Activated CD4-positive, alpha-beta T cell treated with anti-CD3 and anti-CD28 coated beads for 36 hours (primary cell): ENCODE data around the gene ELAVL2. TPM values are rescaled to one million over a fixed set of nuclear protein-coding genes. Genes with fewer than 3 reads are reported as not detected.

ENCODE experiments used
- ATAC-seq: fragments of 200-7000 bp; cut with Tn5 transposase; one replicate; pipeline ENCODE4 v1.10.0; 2021; ENCODE audit warnings: mild to moderate bottlenecking, moderate library complexity
- CTCF ChIA-PET: fragments of 350-600 bp; sonication (Branson Sonifier 250); formaldehyde crosslinking; loops from one replicate; lab custom pipeline; 2021; ENCODE audit warnings: antibody characterized with exemption; lab: Charles Lee
- POLR2A ChIA-PET: fragments of 350-600 bp; sonication (Branson Sonifier 250); formaldehyde crosslinking; loops from one replicate; lab custom pipeline; 2021; ENCODE audit warnings: antibody characterized with exemption, inconsistent platforms; lab: Charles Lee
- DNase-seq: peaks from one replicate; pipeline ENCODE4 v3.0.0-alpha.2; 2020
- H3K27ac Mint-ChIP-seq: one replicate; pipeline ENCODE4 v1.8.0; 2021; ENCODE audit warnings: mixed read lengths
- H3K27me3 Mint-ChIP-seq: one replicate; pipeline ENCODE4 v1.8.0; 2021; ENCODE audit warnings: mixed read lengths
- H3K36me3 Mint-ChIP-seq: one replicate; pipeline ENCODE4 v1.8.0; 2021; ENCODE audit warnings: low read depth, mixed read lengths
- H3K4me1 Mint-ChIP-seq: one replicate; pipeline ENCODE4 v1.8.0; 2021; ENCODE audit warnings: mixed read lengths
- H3K4me3 Mint-ChIP-seq: one replicate; pipeline ENCODE4 v1.8.0; 2021; ENCODE audit warnings: mild to moderate bottlenecking, moderate library complexity, mixed read lengths
- H3K9me3 Mint-ChIP-seq: one replicate; pipeline ENCODE4 v1.8.0; 2021; ENCODE audit warnings: low read depth, mixed read lengths
- intact Hi-C, 2 experiments: fragments of 100-400 bp; cut with DNase I in 1 of 2; cut with micrococcal nuclease in 1 of 2; formaldehyde crosslinking; loops; one replicate each; pipeline versions ENCODE4 v1.14.2 to v1.15.1; 2022 to 2024; cut with DNase I, micrococcal nuclease
- total RNA-seq, 2 experiments: library from RNA; stranded (reverse); gene quantifications; one replicate each; pipeline ENCODE4 v1.2.3, GENCODE V29; 2021

The ELAVL2 gene
- total RNA-seq, 2 experiments from 2014 or later, result not detected

DNA sequence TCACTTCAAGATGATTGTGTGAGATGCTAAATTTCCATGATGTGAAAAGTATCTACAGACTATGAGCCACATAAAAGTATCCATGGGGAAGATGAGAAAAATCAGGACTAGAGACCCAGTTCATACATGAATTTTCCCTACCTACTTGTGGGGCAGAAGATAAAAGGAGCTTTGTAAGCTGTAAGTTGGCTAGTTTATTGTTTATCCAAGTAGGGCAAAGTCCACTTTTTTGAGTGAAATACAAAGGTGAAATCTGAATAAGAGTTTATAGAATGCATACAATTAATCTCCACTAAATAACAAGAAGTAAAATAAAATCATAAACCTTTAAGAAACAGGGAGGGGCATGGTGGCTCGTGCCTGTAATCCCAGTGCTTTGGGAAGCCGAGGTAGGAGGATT lies 160.4 kb downstream of the ELAVL2 start:
- no peaks in the 10 kb centered on the region for H3K27me3 Mint-ChIP-seq
- H3K9me3 Mint-ChIP-seq, result peaks cover 10% of the 10 kb centered on the region
- no peak overlapping the region for H3K27ac Mint-ChIP-seq
- H3K4me3 Mint-ChIP-seq, result no peak overlapping the region
- DNase-seq (no peak), ATAC-seq (no peak)
- no peaks in the 10 kb centered on the region for H3K4me1 Mint-ChIP-seq
- ChIA-PET CTCF (no interaction called here), POLR2A (no interaction called here)
- intact Hi-C loops, result no loop called here
- no peaks in the 10 kb centered on the region for H3K36me3 Mint-ChIP-seq

DNA sequence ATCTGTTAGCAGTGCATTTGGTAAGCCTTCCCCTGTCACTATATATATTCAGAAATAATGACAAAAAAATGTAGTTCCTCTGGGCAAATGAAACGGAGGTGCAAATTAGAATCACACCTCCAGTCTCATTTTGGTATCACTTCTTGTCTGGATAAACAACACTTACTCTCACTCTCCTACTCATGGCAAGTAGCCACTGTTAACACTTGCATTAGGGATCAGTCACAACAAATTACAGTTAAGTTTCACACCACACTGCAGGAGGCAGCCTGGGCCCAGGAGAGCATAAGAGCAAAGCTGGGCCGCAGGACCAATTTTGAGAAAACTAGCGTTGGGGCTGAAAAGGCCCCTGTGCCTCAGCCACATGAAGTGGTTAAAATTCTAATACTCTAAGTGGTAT lies 161.0 kb downstream of the ELAVL2 start:
- CTCF ChIA-PET, result no interaction called here

DNA sequence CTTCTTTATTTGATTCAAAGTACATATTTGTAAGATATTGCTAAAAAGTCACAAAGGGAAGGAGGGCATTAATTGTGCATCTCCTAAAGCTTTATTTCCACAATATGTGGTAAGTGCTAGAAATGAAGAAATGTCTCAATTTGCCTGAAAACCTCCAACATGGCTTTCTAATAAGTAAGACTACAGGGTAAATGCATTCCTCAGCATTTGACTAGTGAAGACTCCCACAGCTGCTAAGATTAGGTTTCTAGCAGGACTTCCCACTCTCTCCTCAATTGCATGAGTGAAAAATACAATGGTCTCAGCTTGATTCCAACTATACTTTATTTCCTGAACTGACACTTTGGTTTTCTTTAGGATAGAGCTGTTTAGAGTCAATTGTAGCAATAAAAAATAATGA lies 162.1 kb downstream of the ELAVL2 start:
- ATAC-seq (no peak), DNase-seq (no peak)
- Mint-ChIP-seq H3K27ac (no peak overlapping the region), H3K4me1 (no peaks in the 10 kb centered on the region), H3K9me3 (peaks cover 10% of the 10 kb centered on the region), H3K36me3 (no peaks in the 10 kb centered on the region), H3K4me3 (no peak overlapping the region), H3K27me3 (no peaks in the 10 kb centered on the region)
- POLR2A ChIA-PET, result no interaction called here
- intact Hi-C loops, result loop anchor here in 1 of 2 experiments (5.0 kb wide), 1 partner anchor 52 kb away; no protein-coding TSS in a partner anchor
- CTCF ChIA-PET, result interaction anchor here (0.6 kb wide), 1 partner anchor 131 kb away, joined by 4 read pairs; no protein-coding TSS in a partner anchor

More for the DNA sequence above, 161.0 kb downstream of the ELAVL2 start:
- H3K9me3 Mint-ChIP-seq, result peaks cover 10% of the 10 kb centered on the region
- no peak overlapping the region for H3K27ac Mint-ChIP-seq
- DNase-seq (no peak), ATAC-seq (no peak)
- intact Hi-C loops, result no loop called here
- no peak overlapping the region for H3K4me3 Mint-ChIP-seq
- no peaks in the 10 kb centered on the region for H3K36me3 Mint-ChIP-seq
- H3K4me1 Mint-ChIP-seq, result no peaks in the 10 kb centered on the region
- no peaks in the 10 kb centered on the region for H3K27me3 Mint-ChIP-seq
- POLR2A ChIA-PET, result no interaction called here

GRCh38 chr9:23663536-23663935 lies 162.5 kb downstream of the ELAVL2 start:
- POLR2A ChIA-PET, result no interaction called here
- no peaks in the 10 kb centered on the region for H3K4me1 Mint-ChIP-seq
- H3K4me3 Mint-ChIP-seq, result no peak overlapping the region
- no peak for ATAC-seq
- intact Hi-C loops, result loop anchor here in 1 of 2 experiments (5.0 kb wide), 1 partner anchor 51 kb away; no protein-coding TSS in a partner anchor
- peaks cover 10% of the 10 kb centered on the region for H3K9me3 Mint-ChIP-seq
- no peak for DNase-seq
- no peaks in the 10 kb centered on the region for H3K27me3 Mint-ChIP-seq
- CTCF ChIA-PET, result no interaction called here
- no peak overlapping the region for H3K27ac Mint-ChIP-seq
- no peaks in the 10 kb centered on the region for H3K36me3 Mint-ChIP-seq

DNA sequence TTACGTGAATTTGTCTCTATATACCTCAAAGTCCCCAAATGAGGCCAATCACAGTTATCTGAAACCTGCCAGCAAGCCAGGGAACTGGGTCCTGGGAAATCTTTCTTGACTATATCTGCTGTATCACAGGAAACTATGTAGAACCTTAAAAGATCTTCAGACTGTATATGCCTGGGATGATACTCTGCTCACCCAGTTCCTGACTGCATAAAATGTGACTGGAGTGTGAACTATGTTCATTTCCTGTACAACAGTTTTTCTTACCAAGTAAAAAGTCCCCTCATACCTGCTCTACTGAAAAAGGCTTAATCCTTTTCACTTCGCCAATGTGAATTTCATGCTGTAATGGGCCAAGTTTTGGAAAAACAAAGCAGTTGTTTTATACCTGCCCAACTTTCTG lies 162.9 kb downstream of the ELAVL2 start:
- DNase-seq, result no peak
- Mint-ChIP-seq H3K36me3 (no peaks in the 10 kb centered on the region), H3K4me1 (no peaks in the 10 kb centered on the region), H3K27ac (no peak overlapping the region), H3K4me3 (no peak overlapping the region), H3K9me3 (peaks cover 10% of the 10 kb centered on the region), H3K27me3 (no peaks in the 10 kb centered on the region)
- ChIA-PET CTCF (no interaction called here), POLR2A (no interaction called here)
- intact Hi-C loops, result loop anchor here in 1 of 2 experiments (5.0 kb wide), 1 partner anchor 51 kb away; no protein-coding TSS in a partner anchor
- ATAC-seq, result no peak

DNA sequence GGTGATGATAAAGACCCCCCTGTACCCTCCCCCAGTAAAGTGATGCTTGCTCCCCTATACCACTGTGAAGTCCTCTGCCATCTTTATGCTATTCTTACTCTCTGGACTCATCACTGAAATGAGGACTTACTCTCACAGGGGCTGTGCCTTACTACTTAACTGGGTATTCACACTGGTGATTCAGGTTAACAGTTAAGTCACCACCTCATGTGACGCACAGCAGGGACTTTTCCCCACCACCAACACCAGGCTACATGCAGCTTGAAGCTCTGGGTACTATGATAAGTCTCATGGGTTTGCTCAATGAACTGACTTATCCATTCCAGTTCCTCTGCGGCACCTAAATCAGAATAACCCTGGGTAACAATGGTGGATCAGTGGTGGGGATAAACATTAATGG lies 163.7 kb downstream of the ELAVL2 start:
- Mint-ChIP-seq H3K27ac (no peak overlapping the region), H3K4me1 (no peaks in the 10 kb centered on the region), H3K27me3 (no peaks in the 10 kb centered on the region), H3K9me3 (peaks cover 5% of the 10 kb centered on the region), H3K36me3 (no peaks in the 10 kb centered on the region), H3K4me3 (no peak overlapping the region)
- DNase-seq (no peak), ATAC-seq (no peak)
- ChIA-PET POLR2A (no interaction called here), CTCF (no interaction called here)
- intact Hi-C loops, result loop anchor here in 1 of 2 experiments (5.0 kb wide), 1 partner anchor 50 kb away; no protein-coding TSS in a partner anchor

DNA sequence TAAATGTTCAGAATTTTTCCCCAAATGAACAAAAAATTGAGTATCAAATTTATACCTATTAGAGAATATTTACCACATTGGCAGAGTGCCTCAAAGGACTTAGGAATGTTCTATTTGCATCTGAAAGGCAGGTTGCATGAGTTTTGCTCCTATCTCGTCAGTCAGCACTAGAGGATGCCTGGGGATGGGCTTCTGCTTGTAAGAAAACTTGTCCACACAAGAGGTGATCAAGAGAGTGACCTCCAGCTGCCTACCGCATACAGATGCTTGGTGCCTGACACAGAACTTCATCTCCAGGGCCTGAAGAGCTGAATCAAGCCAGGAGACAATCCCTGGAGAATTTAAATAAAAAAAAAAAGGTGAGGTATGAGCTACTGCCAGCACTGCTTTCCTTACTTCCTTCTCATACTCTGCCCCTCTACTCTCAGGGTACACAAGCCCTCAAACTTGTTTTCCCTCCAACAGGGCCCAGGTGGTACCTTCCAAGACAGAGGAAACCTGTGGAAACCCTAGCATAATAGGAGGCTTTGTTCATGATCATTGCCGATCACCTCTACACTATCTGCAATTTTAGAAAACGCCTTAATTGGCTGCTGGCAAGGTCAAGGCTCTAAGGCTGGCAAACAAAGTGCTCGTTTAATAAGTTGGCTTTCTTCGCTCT lies 166.6 kb downstream of the ELAVL2 start:
- intact Hi-C loops, result loop anchor here in 1 of 2 experiments (5.0 kb wide), 1 partner anchor 47 kb away; no protein-coding TSS in a partner anchor
- H3K4me3 Mint-ChIP-seq, result no peak overlapping the region
- no peaks in the 10 kb centered on the region for H3K4me1 Mint-ChIP-seq
- ATAC-seq (no peak), DNase-seq (no peak)
- peaks cover 1% of the 10 kb centered on the region for H3K9me3 Mint-ChIP-seq
- H3K36me3 Mint-ChIP-seq, result no peaks in the 10 kb centered on the region
- H3K27ac Mint-ChIP-seq, result no peak overlapping the region
- H3K27me3 Mint-ChIP-seq, result no peaks in the 10 kb centered on the region
- ChIA-PET POLR2A (no interaction called here), CTCF (no interaction called here)

- CTCF ChIA-PET, result no interaction called here
- no peak overlapping the region for H3K27ac Mint-ChIP-seq
- intact Hi-C loops, result no loop called here
- DNase-seq, result no peak
- no peak overlapping the region for H3K4me3 Mint-ChIP-seq
- H3K4me1 Mint-ChIP-seq, result no peaks in the 10 kb centered on the region
- POLR2A ChIA-PET, result no interaction called here
- H3K27me3 Mint-ChIP-seq, result no peaks in the 10 kb centered on the region
- H3K36me3 Mint-ChIP-seq, result no peaks in the 10 kb centered on the region
- H3K9me3 Mint-ChIP-seq, result peaks cover 1% of the 10 kb centered on the region
- no peak for ATAC-seq
These were observed 167.4 kb downstream of the ELAVL2 start for GRCh38 chr9:23658376-23659258.

DNA sequence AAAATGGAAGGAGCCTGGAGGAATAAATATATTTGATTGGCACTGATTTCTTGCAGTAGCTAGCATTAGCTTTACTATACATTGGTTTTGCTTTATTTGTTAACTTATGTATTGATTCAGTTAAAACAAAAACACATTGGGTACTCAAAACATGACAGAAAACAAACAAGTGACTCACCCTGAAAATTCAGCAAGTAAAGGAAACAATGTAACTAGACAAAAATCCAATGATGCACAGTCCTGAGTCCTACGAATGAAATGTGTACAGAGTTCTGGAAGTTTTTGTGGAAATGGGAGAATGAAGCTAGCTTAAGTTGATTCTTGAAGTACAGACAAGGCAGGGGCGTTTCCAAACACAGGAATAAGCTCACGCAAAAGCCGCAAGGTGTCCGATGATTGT lies 175.0 kb downstream of the ELAVL2 start:
- no peak overlapping the region for H3K27ac Mint-ChIP-seq
- ChIA-PET CTCF (interaction anchor here (0.7 kb wide), 1 partner anchor 1279 kb away, joined by 3 read pairs; no protein-coding TSS in a partner anchor), POLR2A (no interaction called here)
- no peaks in the 10 kb centered on the region for H3K36me3 Mint-ChIP-seq
- H3K4me3 Mint-ChIP-seq, result no peak overlapping the region
- no peaks in the 10 kb centered on the region for H3K27me3 Mint-ChIP-seq
- H3K9me3 Mint-ChIP-seq, result peaks cover 2% of the 10 kb centered on the region
- intact Hi-C loops, result no loop called here
- H3K4me1 Mint-ChIP-seq, result no peaks in the 10 kb centered on the region
- no peak for ATAC-seq
- DNase-seq, result no peak

DNA sequence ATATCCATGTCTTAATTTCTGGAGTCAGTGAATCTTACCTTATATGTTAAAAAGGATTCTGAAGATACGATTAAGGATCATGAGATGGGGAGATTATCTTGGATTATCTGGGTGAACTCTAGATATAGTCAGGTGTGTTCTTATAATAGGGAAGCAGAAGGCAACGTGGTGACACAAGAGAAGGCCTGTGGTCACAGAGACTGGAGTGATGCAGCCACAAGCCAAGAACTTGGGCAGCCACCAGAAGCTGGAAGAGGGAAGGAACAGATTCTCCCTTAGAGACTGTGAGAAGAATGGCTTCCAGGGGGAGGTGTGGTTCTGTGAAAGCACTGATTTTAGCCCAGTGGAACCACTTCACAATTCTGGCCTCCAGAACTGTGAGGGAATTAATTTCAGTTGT lies 177.4 kb downstream of the ELAVL2 start:
- Mint-ChIP-seq H3K4me1 (no peaks in the 10 kb centered on the region), H3K27me3 (no peaks in the 10 kb centered on the region), H3K9me3 (peaks cover 2% of the 10 kb centered on the region), H3K36me3 (no peaks in the 10 kb centered on the region), H3K4me3 (no peak overlapping the region), H3K27ac (no peak overlapping the region)
- ATAC-seq, result no peak
- POLR2A ChIA-PET, result no interaction called here
- DNase-seq, result no peak
- CTCF ChIA-PET, result no interaction called here
- intact Hi-C loops, result no loop called here

GRCh38 chr9:23644896-23645295 lies 181.1 kb downstream of the ELAVL2 start:
- Mint-ChIP-seq H3K9me3 (peaks cover 4% of the 10 kb centered on the region), H3K27ac (no peak overlapping the region), H3K4me1 (no peaks in the 10 kb centered on the region), H3K4me3 (no peak overlapping the region), H3K36me3 (no peaks in the 10 kb centered on the region), H3K27me3 (no peaks in the 10 kb centered on the region)
- ChIA-PET CTCF (no interaction called here), POLR2A (no interaction called here)
- DNase-seq (no peak), ATAC-seq (no peak)
- intact Hi-C loops, result no loop called here
